ENCODE measurements around the gene HEATR1.
A peak's percentile ranks its signal among the peaks of the same experiment; 100 is the strongest.
"Not testable (repeated sequence)": the region's sequence is repeated elsewhere in the genome, so short reads cannot be mapped to it uniquely, and the experiment has no call there.

Gene HEATR1

DNA sequence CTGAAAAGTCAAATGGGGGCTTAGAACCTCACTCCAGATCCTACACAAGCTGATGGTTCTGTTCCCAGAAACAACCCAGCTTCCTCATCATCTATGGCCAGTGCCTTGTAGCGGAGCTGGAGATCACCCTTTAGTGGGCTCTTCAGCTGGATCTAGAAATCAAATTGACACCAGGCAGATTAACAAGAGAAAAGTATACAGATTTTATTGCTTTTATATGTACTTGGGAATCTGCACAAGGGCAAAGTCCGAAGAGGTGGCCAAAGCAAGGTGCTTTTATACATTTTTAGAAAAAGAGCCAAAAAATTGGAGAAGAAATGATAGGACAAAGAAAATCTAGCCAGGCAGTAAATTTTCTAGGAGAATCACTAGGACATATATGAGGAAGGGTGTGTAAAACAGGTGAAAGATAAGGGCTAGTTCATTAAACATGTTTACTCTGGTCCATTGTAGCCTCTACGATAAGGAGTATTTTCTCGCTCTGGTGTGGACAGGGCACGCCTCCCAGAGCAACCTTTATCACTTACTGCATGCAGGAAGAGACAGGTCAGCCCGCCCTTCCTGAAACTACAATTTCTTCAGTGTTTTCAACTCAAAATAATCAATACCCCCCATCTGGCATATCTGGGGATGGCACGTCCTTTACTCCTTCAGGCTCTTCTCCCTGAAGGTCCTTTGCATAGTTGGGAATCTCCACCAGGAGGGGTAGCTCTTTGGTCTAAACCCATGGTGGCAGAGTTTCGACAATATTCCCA lies 94.5 kb downstream of the HEATR1 start:
- no peak for DNase-seq (ENCODE audit: low spot score)

DNA sequence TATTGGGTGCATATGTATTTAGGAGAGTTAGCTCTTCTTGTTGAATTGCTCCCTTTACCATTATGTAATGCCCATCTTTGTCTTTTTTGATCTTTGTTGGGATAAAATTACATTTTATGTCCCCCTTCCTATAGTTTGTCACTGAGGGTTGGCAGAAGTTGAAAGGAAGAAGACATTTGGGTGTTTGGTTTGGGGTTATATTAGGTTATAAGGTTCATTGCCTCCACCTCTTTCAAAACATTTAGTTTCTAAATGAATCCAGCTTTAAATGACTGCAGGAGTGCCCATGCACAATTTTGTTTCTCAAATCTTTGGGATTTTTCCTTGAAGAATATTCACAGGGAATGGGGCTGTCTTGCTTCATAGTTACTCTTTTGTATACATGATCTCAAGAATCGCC lies 95.1 kb downstream of the HEATR1 start:
- DNase-seq (ENCODE audit: low spot score) = no peak

DNA sequence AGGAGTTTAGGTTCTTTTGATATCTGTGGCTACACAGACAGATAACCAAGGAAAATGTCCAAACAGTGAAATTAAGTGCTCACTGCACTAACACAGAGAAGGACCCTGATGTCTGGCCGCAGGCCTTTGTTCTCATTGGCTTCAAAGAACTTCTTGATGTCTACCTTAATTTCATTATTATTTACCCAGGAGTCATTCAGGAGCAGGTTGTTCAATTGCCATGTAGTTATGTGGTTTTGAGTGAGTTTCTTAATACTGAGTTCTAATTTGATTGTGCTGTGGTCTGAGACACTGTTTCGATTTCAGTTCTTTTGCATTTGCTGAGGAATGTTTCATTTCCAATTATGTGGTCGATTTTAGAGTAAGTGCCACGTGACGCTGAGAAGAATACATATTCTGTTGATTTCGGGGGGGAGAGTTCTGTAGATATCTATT lies 95.7 kb downstream of the HEATR1 start:
- peak; percentile 79 for DNase-seq (ENCODE audit: low spot score)

DNA sequence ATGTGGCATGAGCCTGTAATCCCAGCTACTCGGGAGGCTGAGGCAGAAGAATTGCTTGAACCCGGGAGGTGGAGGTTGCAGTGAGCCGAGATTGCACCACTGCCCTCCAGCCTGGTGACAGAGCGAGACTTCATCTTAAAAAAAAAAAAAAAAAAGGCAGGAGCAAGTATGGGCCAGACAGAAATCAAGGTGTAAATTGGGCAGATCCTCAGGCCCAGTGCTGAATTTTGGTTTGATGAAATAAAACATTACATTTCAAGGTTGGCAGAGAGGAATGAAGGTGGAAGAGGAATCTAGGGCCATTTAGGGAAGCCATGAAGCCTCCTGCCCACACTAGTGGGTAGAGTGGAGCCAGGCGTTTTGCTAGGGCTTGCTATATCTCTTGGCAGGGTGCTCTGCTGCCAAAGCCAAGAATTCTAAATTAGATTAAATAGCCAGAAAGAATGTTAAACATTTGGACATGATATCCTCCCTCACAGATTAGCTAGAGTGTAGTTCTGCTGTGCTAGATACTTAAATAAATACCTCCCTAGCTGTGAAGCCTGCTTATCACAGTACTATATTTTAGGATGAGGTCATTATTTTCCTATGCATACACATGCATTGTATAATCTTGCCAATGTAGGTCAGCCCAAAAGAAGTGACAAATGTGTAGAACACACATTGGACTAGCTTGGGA lies 97.2 kb downstream of the HEATR1 start:
- no peak for DNase-seq (ENCODE audit: low spot score)

DNA sequence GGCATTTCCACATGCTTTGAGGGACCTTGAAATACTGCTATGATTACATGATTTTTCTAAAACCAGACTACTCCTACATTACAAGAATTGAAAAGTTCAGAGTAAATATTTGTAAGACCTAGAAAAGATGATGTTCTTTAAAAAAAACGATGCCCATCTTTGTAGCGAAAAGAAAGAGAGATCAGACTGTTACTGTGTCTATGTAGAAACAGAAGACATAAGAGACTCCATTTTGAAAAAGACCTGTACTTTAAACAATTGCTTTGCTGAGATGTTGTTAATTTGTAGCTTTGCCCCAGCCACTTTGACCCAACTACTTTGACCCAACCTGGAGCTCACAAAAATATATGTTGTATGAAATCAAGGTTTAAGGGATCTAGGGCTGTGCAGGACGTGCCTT lies 100.0 kb downstream of the HEATR1 start:
- not testable (repeated sequence) for DNase-seq (ENCODE audit: low spot score)

DNA sequence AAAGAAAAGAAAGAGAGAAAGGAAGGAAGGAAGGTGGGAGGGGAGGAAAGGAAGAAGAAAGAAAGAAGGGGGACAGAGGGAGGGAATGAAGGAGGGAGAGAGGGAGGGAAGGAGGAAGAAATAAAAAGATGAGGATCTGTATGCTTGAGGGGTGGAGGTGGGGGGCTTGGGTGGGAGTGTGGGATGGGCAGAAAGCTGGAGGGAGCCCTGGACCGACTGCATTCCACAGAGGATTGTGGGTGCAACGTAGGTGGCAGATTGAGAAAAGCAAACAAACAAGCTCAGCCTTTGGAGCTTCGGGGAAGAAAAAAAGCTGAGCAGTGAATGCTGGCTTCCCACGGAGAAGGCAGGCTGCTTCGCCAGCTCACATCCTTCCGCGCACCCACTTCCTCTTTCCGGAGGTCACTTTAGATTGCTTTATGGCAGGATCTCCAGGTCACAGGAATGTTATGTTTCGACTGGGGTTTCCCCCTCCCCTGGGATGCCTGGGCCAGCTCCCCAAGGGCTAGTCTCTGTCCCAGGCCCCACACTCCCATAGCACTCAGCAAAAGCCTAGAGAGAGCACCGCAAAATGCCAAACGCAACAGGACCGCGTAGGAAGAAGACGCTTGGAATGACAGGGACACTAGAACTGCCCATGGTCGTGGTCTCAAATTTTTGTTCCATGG lies 101.2 kb downstream of the HEATR1 start:
- DNase-seq (ENCODE audit: low spot score) = no peak

DNA sequence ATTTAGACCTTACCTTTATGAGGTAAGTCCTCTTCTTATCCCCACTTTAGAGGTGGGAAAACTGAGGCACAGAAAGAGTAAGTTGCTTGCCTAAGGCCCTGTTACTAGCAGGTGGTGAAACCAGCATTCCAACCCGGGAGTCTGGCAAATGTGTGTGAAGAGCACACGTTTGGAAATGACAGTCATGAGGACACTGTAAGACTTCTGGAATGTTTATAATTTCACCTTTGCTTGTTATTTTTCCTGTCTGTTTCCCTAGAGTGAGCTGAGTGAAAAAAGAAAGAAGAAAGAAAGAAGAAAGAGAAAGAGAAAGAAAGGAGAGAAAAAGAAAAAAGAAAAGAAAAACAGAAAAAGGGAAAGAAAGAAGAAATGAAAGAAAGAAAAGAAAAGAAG lies 101.7 kb downstream of the HEATR1 start:
- no peak for DNase-seq (ENCODE audit: low spot score)

DNA sequence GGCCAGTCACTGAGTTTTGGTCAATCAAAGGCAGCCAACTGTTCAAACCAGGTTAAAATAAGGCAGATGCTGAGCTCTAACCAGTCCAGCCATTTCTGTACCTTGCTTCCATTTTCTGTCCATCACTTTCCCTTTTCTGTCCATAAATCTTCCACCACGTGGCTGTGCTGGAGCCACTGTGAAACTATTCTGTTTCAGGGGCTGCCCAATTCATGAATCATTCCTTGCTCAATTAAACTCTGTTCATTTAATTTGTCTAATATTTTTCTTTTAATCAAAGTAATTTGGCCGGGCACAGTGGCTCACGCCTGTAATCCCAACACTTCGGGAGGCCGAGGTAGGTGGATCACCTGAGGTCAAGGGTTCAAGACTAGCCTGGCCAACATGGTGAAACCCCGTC lies 103.2 kb downstream of the HEATR1 start:
- DNase-seq (ENCODE audit: low spot score) = no peak
